GM23248 (cell line): ENCODE results near the gene NCKAP5L.

Experiments used
- EZH2 ChIP-seq: fragments of 200-600 bp; sonication (generic); IDR thresholded peaks from 2 replicates; pipeline ENCODE4 v1.6.1; 2018; ENCODE audit warnings: antibody characterized with exemption, mild to moderate bottlenecking; ENCODE audit not compliant: insufficient read depth, poor library complexity, severe bottlenecking
- EZH2phosphoT487 ChIP-seq: fragments of 200-600 bp; sonication (generic); IDR thresholded peaks from 2 replicates; pipeline ENCODE4 v1.6.1; 2018; ENCODE audit warnings: antibody characterized with exemption, moderate library complexity, mild to moderate bottlenecking, low read depth; ENCODE audit not compliant: insufficient read depth

GRCh38 chr12:49744363-49744885 is 83.8 kb downstream of the NCKAP5L start:
- TF ChIP-seq EZH2phosphoT487, result no peak
- no peak for TF ChIP-seq EZH2
